SK-N-SH (cell line): Measurements from ENCODE around the gene ZMYND8.

Experiments
- CHD2 ChIP-seq: fragments of 150-350 bp; IDR thresholded peaks from 2 replicates; pipeline ENCODE4 v1.6.1; 2018; ENCODE audit warnings: low read length; ENCODE audit not compliant: partially characterized antibody
- ELF1 ChIP-seq: IDR thresholded peaks from 2 replicates; pipeline ENCODE4 v1.4.0; 2012
- FOSL2 ChIP-seq: IDR thresholded peaks from 2 replicates; pipeline ENCODE4 v1.4.0; 2012; ENCODE audit warnings: low read depth, mild to moderate bottlenecking, moderate library complexity, borderline replicate concordance
- JUND ChIP-seq: IDR thresholded peaks from 2 replicates; pipeline ENCODE4 v1.4.0; 2012
- NRF1 ChIP-seq: IDR thresholded peaks from 2 replicates; pipeline ENCODE4 v1.6.1; 2012; ENCODE audit warnings: low read depth, mild to moderate bottlenecking, low read length
- RAD21 ChIP-seq: IDR thresholded peaks from 2 replicates; pipeline ENCODE4 v1.6.1; 2012; ENCODE audit warnings: mild to moderate bottlenecking, low read length
- TAF1 ChIP-seq: IDR thresholded peaks from 2 replicates; pipeline ENCODE4 v1.6.1; 2012; ENCODE audit warnings: low read depth, mild to moderate bottlenecking, low read length, moderate library complexity, borderline replicate concordance
- TEAD4 ChIP-seq: IDR thresholded peaks from 2 replicates; pipeline ENCODE4 v1.4.0; 2012; ENCODE audit warnings: mild to moderate bottlenecking, borderline replicate concordance; ENCODE audit not compliant: insufficient read depth
- YY1 ChIP-seq: IDR thresholded peaks from 2 replicates; pipeline ENCODE4 v1.4.0; 2012; ENCODE audit warnings: low read depth, mild to moderate bottlenecking
- TF ChIP-seq, protein P1 (sequence below): fragments of 200-600 bp; sonication (generic); IDR thresholded peaks from 2 replicates; pipeline ENCODE4 v1.6.1; 2017; ENCODE audit warnings: antibody characterized with exemption, mild to moderate bottlenecking, moderate library complexity
- TF ChIP-seq, protein P2 (sequence below): IDR thresholded peaks from 2 replicates; pipeline ENCODE4 v1.4.0; 2012; ENCODE audit warnings: low read depth, borderline replicate concordance
- TF ChIP-seq, protein P3 (sequence below): IDR thresholded peaks from 2 replicates; pipeline ENCODE4 v1.4.0; 2012; ENCODE audit warnings: low read depth
- TF ChIP-seq, protein P4 (sequence below): fragments of 150-350 bp; IDR thresholded peaks from 2 replicates; pipeline ENCODE4 v1.6.1; 2017; ENCODE audit warnings: antibody characterized with exemption, low read length, low read depth, borderline replicate concordance
- TF ChIP-seq, protein P5 (sequence below): IDR thresholded peaks from 2 replicates; pipeline ENCODE4 v1.4.0; 2012; ENCODE audit warnings: low read depth, borderline replicate concordance

DNA sequence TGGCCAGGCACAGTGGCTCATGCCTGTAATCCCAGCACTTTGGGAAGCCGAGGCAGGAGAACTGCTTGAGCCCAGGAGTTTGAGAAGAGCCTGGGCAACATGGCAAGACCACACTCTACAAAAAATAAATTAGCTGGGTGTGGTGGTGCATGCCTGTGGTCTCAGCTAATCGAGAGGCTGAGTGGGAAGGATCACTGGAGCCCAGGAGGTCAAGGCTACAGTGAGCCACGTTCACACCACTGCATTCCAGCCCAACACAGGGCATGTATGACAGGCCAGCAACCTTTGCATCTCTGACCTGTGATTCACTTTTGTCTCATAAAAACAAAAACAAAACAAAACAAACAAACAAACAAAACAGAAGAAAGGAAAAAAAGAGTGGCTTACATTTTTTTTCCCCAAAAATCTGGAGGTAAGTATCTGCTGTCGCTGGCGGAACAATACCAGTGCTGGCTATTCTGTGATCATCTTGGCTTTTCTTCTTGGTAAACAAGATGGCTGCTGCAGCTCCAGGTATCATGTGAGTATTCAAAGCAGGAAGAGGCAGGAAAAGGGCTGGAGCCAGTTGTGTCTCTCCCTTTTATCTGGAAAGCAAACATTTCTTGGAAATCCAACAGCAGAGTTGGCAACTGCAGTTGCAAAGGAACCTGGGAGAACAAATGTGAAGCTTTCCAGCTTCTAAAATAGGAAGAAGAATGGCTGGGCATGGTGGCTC, 40.4 kb upstream of the ZMYND8 start:
- TF ChIP-seq, protein P1, sequence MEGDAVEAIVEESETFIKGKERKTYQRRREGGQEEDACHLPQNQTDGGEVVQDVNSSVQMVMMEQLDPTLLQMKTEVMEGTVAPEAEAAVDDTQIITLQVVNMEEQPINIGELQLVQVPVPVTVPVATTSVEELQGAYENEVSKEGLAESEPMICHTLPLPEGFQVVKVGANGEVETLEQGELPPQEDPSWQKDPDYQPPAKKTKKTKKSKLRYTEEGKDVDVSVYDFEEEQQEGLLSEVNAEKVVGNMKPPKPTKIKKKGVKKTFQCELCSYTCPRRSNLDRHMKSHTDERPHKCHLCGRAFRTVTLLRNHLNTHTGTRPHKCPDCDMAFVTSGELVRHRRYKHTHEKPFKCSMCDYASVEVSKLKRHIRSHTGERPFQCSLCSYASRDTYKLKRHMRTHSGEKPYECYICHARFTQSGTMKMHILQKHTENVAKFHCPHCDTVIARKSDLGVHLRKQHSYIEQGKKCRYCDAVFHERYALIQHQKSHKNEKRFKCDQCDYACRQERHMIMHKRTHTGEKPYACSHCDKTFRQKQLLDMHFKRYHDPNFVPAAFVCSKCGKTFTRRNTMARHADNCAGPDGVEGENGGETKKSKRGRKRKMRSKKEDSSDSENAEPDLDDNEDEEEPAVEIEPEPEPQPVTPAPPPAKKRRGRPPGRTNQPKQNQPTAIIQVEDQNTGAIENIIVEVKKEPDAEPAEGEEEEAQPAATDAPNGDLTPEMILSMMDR, result no peak
- TF ChIP-seq RAD21 (no peak), TAF1 (no peak), YY1 (no peak), JUND (no peak), CHD2 (no peak), FOSL2 (no peak), TEAD4 (no peak), ELF1 (no peak), NRF1 (no peak)
- TF ChIP-seq, protein P2, sequence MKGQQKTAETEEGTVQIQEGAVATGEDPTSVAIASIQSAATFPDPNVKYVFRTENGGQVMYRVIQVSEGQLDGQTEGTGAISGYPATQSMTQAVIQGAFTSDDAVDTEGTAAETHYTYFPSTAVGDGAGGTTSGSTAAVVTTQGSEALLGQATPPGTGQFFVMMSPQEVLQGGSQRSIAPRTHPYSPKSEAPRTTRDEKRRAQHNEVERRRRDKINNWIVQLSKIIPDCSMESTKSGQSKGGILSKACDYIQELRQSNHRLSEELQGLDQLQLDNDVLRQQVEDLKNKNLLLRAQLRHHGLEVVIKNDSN, result no peak
- TF ChIP-seq, protein P3, sequence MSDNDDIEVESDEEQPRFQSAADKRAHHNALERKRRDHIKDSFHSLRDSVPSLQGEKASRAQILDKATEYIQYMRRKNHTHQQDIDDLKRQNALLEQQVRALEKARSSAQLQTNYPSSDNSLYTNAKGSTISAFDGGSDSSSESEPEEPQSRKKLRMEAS, result no peak
- TF ChIP-seq, protein P4, sequence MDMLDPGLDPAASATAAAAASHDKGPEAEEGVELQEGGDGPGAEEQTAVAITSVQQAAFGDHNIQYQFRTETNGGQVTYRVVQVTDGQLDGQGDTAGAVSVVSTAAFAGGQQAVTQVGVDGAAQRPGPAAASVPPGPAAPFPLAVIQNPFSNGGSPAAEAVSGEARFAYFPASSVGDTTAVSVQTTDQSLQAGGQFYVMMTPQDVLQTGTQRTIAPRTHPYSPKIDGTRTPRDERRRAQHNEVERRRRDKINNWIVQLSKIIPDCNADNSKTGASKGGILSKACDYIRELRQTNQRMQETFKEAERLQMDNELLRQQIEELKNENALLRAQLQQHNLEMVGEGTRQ, result no peak
- TF ChIP-seq, protein P5, sequence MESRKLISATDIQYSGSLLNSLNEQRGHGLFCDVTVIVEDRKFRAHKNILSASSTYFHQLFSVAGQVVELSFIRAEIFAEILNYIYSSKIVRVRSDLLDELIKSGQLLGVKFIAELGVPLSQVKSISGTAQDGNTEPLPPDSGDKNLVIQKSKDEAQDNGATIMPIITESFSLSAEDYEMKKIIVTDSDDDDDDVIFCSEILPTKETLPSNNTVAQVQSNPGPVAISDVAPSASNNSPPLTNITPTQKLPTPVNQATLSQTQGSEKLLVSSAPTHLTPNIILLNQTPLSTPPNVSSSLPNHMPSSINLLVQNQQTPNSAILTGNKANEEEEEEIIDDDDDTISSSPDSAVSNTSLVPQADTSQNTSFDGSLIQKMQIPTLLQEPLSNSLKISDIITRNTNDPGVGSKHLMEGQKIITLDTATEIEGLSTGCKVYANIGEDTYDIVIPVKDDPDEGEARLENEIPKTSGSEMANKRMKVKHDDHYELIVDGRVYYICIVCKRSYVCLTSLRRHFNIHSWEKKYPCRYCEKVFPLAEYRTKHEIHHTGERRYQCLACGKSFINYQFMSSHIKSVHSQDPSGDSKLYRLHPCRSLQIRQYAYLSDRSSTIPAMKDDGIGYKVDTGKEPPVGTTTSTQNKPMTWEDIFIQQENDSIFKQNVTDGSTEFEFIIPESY, result no peak
